ENCODE measurements around the gene BLTP3B.

GRCh38 chr12:100168562-100168961 lies 25.9 kb upstream of the BLTP3B start:
- TF ChIP-seq CTCF (optimal IDR thresholded peaks at IDR 0.05 in 1 of 3, IDR thresholded peaks at IDR 0.05 in 1 of 3, conservative IDR thresholded peaks at IDR 0.05 in 1 of 3; ENCODE audit: extremely low read depth in 1 of 3, insufficient read depth in 2 of 3, low read length in 3 of 3) (no peak), EZH2 (IDR thresholded peaks at IDR 0.05; ENCODE audit: low read length) (no peak)

All from keratinocyte (primary cell).